ENCODE measurements around the gene PRKACA. TPM values are rescaled to one million over a fixed set of nuclear protein-coding genes. Genes with fewer than 3 reads are reported as not detected.
"Not testable (repeated sequence)": the region's sequence is repeated elsewhere in the genome, so short reads cannot be mapped to it uniquely, and the experiment has no call there.

The PRKACA gene
- total RNA-seq, 2 donors from 2014 or later: 101 to 103 TPM

DNA sequence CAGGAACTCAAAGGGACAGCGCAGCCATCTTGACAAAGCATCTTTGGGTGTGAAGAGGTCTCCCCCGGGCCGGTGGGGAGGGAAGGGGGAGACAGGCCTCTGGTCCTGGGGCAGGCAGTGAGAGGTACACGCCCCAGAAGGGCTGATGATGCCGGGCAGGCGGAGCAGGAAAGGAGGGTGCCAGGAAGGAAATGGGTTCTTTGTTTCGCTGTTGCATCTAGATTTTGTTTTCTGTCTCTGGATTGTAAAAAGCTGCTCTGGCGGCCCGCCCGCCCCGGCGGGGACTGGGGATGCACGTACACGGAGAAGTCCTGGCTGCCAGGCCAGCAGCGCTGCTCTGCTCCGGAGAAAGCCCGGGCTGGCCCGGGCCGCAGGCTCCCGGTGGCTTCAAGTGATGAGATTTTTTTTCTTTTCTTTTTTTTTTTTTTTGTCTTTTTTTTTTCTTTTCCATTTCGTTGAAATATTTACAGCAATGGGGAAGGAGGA, 32.0 kb upstream of the PRKACA start:
- peak; percentile 95 for DNase-seq (ENCODE audit: low spot score)
- intact Hi-C loops (cut with DNase I): loop anchor here (5.0 to 10.0 kb wide), 4 partner anchors 195 to 335 kb away; no protein-coding TSS in a partner anchor

DNA sequence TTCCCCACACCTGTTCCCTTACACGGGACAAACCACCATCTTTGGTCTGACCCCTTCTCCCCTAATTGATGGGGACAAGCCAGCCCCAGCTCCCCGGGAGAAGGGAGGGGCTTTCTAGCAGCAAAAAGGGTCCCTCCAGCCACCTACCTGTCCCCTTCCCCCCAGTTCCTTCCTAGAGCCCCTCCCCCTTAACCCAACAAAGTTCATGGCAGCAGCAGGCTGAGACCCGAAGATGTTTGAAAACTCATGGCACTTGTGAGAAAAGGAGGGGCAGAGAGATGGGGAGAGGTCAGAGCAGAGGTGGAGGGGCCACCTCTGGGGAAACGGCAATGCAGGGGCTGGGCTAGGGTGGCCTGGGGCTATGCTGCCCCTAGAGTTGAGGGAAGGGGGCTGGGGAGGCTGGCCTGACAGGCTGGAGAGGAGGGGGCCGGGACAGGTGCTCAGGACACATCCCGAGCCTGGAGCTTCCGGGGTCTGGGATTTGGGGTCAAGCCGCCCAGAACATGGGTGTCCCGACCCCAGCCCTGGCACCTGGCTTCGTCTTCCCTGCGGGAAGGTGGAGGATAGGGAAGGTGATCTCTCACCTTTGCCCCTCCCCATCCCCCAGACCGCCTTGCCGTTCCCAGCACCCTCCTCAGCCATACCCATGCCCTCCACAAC, 31.3 kb upstream of the PRKACA start:
- intact Hi-C loops (cut with DNase I): loop anchor here (5.0 to 10.0 kb wide), 4 partner anchors 196 to 336 kb away; no protein-coding TSS in a partner anchor
- DNase-seq (ENCODE audit: low spot score): no peak

- DNase-seq (ENCODE audit: low spot score): peak; percentile 93
- intact Hi-C loops (cut with DNase I): loop anchor here (5.0 to 10.0 kb wide), 4 partner anchors 197 to 337 kb away; no protein-coding TSS in a partner anchor
Measured at GRCh38 chr19:14147797-14148605, 30.4 kb upstream of the PRKACA start.

- intact Hi-C loops (cut with DNase I): loop anchor here (5.0 to 10.0 kb wide), 4 partner anchors 198 to 338 kb away; no protein-coding TSS in a partner anchor
- DNase-seq (ENCODE audit: low spot score): no peak
Measured at GRCh38 chr19:14146789-14147216, 29.2 kb upstream of the PRKACA start.

DNA sequence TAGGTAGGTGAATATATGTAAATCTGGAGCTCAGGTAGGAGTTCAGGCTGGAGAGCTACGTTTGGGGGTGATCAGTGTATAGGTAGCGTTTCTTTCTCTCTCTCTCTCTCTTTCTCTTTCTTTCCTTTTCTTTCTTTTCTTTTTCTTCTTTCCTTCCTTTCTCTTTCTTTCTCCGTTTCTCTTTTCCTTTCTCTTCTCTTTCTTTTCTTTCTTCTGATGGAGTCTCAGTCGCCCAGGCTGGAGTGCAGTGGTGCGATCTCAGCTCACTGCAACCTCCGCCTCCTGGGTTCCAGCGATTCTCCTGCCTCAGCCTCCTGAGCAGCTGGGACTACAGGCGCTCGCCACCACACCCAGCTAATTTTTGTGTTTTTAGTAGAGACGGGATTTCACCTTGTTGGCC, 28.6 kb upstream of the PRKACA start:
- DNase-seq (ENCODE audit: low spot score): not testable (repeated sequence)
- intact Hi-C loops (cut with DNase I): loop anchor here (5.0 to 10.0 kb wide), 4 partner anchors 199 to 339 kb away; no protein-coding TSS in a partner anchor

- intact Hi-C loops (cut with DNase I): loop anchor here (5.0 to 10.0 kb wide), 4 partner anchors 199 to 339 kb away; no protein-coding TSS in a partner anchor
- DNase-seq (ENCODE audit: low spot score): peak; percentile 47
Measured at GRCh38 chr19:14145381-14145780, 27.8 kb upstream of the PRKACA start.

GRCh38 chr19:14142262-14143190, 25.0 kb upstream of the PRKACA start:
- no peak for DNase-seq (ENCODE audit: low spot score)
- intact Hi-C loops (cut with DNase I): loop anchor here (10.0 kb wide), 3 partner anchors 202 to 342 kb away; no protein-coding TSS in a partner anchor

DNA sequence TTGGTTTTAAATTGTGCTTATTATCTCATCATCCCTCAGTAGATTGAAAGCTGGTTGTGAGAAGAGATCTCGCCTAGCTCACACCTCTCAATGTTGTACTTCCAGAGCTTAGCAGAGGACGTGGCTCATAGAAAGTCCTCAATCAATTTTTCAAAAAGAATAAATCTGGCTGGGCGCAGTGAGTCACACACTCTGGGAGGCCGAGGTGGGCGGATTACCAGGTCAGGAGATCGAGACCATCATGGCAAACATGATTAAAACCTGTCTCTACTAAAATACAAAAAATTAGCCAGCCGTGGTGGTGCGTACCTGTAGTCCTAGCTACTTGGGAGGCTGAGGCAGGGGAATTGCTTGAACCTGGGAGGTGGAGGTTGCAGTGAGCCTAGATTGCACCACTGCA, 23.5 kb upstream of the PRKACA start:
- intact Hi-C loops (cut with DNase I): loop anchor here (10.0 kb wide), 3 partner anchors 204 to 344 kb away; no protein-coding TSS in a partner anchor
- DNase-seq (ENCODE audit: low spot score): no peak

DNA sequence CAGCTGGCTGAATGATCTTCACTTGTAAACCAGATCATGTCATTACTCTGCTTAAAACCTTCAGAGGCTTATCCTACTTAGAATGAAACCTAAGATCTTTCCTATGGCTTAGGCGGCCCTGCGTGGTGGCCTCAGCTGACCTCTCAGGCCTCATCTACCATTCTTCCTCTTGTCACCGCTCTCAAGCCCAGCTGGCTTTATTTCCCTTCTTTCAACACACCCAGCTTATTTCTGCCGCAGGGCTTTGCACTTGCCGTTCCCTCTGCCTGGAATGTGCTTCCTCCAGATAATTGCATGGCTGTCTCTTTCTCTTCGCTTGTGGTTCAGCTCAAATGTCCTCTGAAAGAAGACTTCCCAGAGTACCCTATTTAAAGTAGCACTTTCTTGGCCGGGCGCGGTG, 22.4 kb upstream of the PRKACA start:
- intact Hi-C loops (cut with DNase I): loop anchor here (5.0 to 10.0 kb wide), 4 partner anchors 58 to 345 kb away; no protein-coding TSS in a partner anchor
- DNase-seq (ENCODE audit: low spot score): no peak

GRCh38 chr19:14138576-14139265, 21.2 kb upstream of the PRKACA start:
- intact Hi-C loops (cut with DNase I): loop anchor here in 1 of 2 donors (5.0 kb wide), 1 partner anchor 56 kb away; no protein-coding TSS in a partner anchor
- DNase-seq (ENCODE audit: low spot score): no peak

- intact Hi-C loops (cut with DNase I): loop anchor here in 1 of 2 donors (5.0 kb wide), 1 partner anchor 54 kb away; no protein-coding TSS in a partner anchor
- DNase-seq (ENCODE audit: low spot score): peak; percentile 100
Measured at GRCh38 chr19:14136509-14137281, 19.1 kb upstream of the PRKACA start, which contains the start of gene ASF1B. TSS of gene ASF1B (minus strand) at chr19:14136589. CDS start at chr19:14136456, 133 bp downstream.

- intact Hi-C loops (cut with DNase I): loop anchor here in 1 of 2 donors (5.0 kb wide), 1 partner anchor 54 kb away; no protein-coding TSS in a partner anchor
- DNase-seq (ENCODE audit: low spot score): no peak
Measured at GRCh38 chr19:14135985-14136508, 18.5 kb upstream of the PRKACA start.

DNA sequence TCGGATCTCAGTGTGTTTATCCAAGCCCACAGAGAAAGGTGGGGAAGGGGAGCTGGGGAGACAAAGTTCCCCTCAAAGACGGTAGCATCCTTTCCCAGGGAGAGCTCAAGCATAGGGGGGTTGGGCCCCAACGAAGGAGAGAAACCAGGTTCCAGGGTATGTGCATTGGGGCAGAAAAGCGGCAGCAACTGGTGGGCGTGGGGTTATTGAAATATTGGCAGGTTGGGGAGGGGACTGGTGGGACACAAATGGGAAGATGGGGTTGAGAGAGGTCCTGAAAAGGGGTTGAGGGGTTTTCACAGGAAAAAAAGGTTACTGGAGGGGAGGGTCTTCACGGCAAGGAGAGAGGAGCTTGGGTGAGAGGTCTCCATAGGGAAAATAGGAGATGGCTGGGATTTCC, 17.8 kb upstream of the PRKACA start:
- DNase-seq (ENCODE audit: low spot score): no peak
- intact Hi-C loops (cut with DNase I): loop anchor here in 1 of 2 donors (5.0 kb wide), 1 partner anchor 53 kb away; no protein-coding TSS in a partner anchor

GRCh38 chr19:14127929-14128509, 10.5 kb upstream of the PRKACA start:
- intact Hi-C loops (cut with DNase I): no loop called here
- DNase-seq (ENCODE audit: low spot score): no peak

GRCh38 chr19:14127176-14127575, 9.6 kb upstream of the PRKACA start:
- DNase-seq (ENCODE audit: low spot score): no peak
- intact Hi-C loops (cut with DNase I): no loop called here

DNA sequence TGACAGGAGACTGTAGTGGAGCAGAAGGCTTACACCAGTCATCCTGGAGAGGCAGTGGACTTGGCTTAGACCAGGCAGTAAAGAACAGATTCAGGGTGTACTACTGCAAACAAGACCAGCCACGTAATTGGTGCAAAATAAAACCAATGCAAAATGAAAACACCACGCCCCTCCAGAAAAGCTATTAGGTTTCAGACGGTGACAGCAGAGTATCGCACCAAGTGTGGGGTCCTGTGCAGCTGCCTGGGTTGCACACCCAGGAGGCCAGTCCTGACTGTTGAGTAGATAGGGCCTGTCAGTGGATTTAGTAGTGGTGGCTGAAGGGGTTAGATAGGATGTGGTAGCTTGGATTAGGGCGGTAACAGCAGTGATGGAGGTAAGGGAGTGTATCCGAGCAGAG, 5.4 kb upstream of the PRKACA start:
- intact Hi-C loops (cut with DNase I): no loop called here
- no peak for DNase-seq (ENCODE audit: low spot score)

DNA sequence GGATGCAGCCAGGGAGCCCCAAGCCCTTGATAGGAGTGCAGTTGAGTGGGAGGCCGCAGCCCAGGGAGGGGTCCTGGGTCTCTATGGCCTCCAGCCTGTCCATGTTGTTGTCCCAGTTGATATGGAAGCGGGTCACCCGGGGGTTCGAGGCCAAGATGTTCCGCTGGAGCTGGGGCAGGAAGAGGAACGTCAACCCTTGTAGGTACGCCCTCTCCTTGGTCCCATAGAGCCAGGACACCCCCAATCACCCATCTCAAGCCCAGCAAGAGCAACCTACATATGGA, 2.9 kb upstream of the PRKACA start:
- DNase-seq (ENCODE audit: low spot score): no peak
- intact Hi-C loops (cut with DNase I): no loop called here

All from posterior vena cava (tissue), 2 donors.